Central memory CD8-positive, alpha-beta T cell (primary cell): ENCODE data around the gene PCMT1.
A peak's percentile ranks its signal among the peaks of the same experiment; 100 is the strongest.

Experiments used
- ATAC-seq: fragments of 150-1000 bp; cut with Tn5 transposase; replicated peaks from 2 replicates; pipeline ENCODE4 v1.10.0; 2022; ENCODE audit warnings: mild to moderate bottlenecking, moderate FRiP score, moderate number of reproducible peaks; ENCODE audit not compliant: poor library complexity, severe bottlenecking; ENCODE audit errors: extremely low read depth
- DNase-seq, 2 donors: peaks; one replicate each; pipeline ENCODE4 v3.0.0; 2021; ENCODE audit warnings: low spot score in 2 of 2
- H3K27ac Mint-ChIP-seq: one replicate; pipeline ENCODE4 v1.8.0; 2022; ENCODE audit warnings: low read depth, mild to moderate bottlenecking, moderate library complexity, mixed read lengths
- H3K27me3 Mint-ChIP-seq: one replicate; pipeline ENCODE4 v1.8.0; 2022; ENCODE audit warnings: mixed read lengths
- H3K36me3 Mint-ChIP-seq: one replicate; pipeline ENCODE4 v1.8.0; 2022; ENCODE audit warnings: mild to moderate bottlenecking, moderate library complexity, mixed read lengths; ENCODE audit not compliant: insufficient read depth
- H3K4me1 Mint-ChIP-seq: one replicate; pipeline ENCODE4 v1.8.0; 2022; ENCODE audit warnings: mixed read lengths
- H3K4me3 Mint-ChIP-seq: one replicate; pipeline ENCODE4 v1.8.0; 2022; ENCODE audit warnings: mild to moderate bottlenecking, moderate library complexity, mixed read lengths
- H3K9me3 Mint-ChIP-seq: one replicate; pipeline ENCODE4 v1.8.0; 2022; ENCODE audit warnings: mixed read lengths

PCMT1 gene

GRCh38 chr6:149749594-149750135 is at the start of gene PCMT1:
PCMT1 (plus strand) TSS chr6:149749741; CDS start chr6:149749902, 161 bp downstream.
- H3K36me3 Mint-ChIP-seq, result peaks cover 24% of the 10 kb centered on the region
- peaks cover 26% of the 10 kb centered on the region for H3K4me1 Mint-ChIP-seq
- DNase-seq (peak; percentile 84 to 85), ATAC-seq (peak; percentile 81)
- H3K4me3 Mint-ChIP-seq, result peak within 1 kb of the TSS; percentile 83
- peak within 1 kb of the TSS; percentile 69 for H3K27ac Mint-ChIP-seq
- no peaks in the 10 kb centered on the region for H3K9me3 Mint-ChIP-seq
- no peaks in the 10 kb centered on the region for H3K27me3 Mint-ChIP-seq

DNA sequence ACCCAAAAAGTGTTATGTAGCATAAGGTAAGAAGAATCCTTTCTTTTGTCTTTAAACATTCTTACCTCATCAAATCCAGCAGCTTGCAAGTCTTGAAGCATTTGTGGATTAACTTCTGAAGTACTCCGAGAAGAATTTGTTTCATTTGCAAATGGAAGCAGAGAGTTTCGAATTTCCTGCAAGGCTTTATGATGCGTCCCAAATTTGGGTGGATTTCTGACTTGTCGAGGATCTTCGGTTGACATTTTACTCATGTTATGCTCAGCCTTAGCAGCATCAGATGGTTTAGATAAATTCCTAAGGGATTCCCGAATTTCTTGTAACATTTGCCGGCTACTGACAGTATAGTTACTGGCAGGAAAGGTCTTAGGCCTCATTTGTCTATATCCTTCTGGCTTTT is 47.8 kb upstream of the PCMT1 start:
- H3K27me3 Mint-ChIP-seq, result no peaks in the 10 kb centered on the region
- peak overlapping the region; percentile 8 for H3K27ac Mint-ChIP-seq
- ATAC-seq (no peak), DNase-seq (no peak)
- H3K36me3 Mint-ChIP-seq, result peaks cover 17% of the 10 kb centered on the region
- H3K9me3 Mint-ChIP-seq, result no peaks in the 10 kb centered on the region
- peaks cover 35% of the 10 kb centered on the region for H3K4me1 Mint-ChIP-seq
- H3K4me3 Mint-ChIP-seq, result no peak overlapping the region

DNA sequence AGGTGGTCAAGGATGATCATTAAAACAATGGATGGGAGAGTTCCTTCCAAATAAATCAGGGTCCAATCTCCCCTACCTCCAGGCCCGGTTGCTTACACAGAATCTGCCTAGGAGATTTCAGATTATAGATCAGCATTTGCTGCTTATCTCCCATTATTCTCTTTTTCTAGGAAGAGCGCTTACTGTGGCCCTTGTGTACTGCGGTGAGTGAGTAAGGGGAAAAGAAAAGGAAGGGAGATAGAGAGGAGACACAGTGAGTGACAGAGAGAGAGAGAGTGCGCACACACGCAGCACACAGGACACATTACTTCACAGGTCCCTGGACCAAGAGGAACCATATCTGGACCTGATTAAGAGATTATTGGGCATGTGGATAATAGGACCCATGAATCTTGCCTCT is 37.8 kb upstream of the PCMT1 start:
- Mint-ChIP-seq H3K36me3 (peaks cover 20% of the 10 kb centered on the region), H3K27ac (no peak overlapping the region), H3K4me1 (peaks cover 50% of the 10 kb centered on the region), H3K4me3 (no peak overlapping the region), H3K9me3 (no peaks in the 10 kb centered on the region), H3K27me3 (no peaks in the 10 kb centered on the region)
- ATAC-seq (no peak), DNase-seq (no peak)

- no peak for ATAC-seq
- peaks cover 49% of the 10 kb centered on the region for H3K4me1 Mint-ChIP-seq
- H3K4me3 Mint-ChIP-seq, result no peak overlapping the region
- H3K27ac Mint-ChIP-seq, result no peak overlapping the region
- H3K27me3 Mint-ChIP-seq, result no peaks in the 10 kb centered on the region
- peaks cover 23% of the 10 kb centered on the region for H3K36me3 Mint-ChIP-seq
- DNase-seq, result no peak
- no peaks in the 10 kb centered on the region for H3K9me3 Mint-ChIP-seq
Measured at GRCh38 chr6:149714442-149714841, 35.1 kb upstream of the PCMT1 start.

DNA sequence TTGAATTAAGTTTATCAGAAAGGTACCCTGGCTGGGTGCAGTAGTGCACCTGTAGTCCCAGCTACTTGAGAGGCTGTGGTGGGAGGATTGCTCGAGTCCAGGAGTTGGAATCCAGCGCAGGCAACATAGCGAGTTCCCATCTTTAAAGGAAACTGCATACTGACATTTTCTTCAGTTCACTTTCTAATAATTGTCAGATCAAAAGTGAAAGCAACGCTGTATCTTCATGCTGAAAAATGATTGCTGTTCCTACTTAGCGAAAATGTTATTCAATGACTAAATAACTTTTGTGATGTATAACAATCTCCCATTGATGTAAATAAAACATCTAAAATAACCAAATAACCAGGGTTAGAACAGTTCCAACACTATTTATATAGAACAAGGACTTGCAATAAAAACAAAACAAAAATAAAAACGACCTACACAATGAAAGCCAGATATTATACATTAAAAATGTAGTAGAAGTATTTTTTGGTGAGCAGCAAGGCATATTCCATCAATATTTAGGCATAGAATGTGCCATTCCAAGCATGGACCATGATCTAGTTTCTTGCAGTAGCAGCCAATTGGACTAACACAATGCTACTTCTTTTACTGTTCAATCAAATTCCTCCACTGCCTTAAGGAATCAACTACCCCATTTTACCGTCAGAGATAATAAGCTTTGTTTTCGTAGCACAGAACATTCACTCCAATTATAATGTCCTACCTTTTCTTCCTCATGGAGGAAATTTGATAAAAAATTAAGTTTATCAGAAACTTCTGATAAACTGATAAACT is 33.2 kb upstream of the PCMT1 start:
- Mint-ChIP-seq H3K4me1 (peaks cover 33% of the 10 kb centered on the region), H3K4me3 (peak overlapping the region; percentile 87), H3K27me3 (no peaks in the 10 kb centered on the region), H3K27ac (peak overlapping the region; percentile 93), H3K9me3 (no peaks in the 10 kb centered on the region), H3K36me3 (peaks cover 18% of the 10 kb centered on the region)
- no peak for ATAC-seq
- DNase-seq, result no peak

GRCh38 chr6:149717255-149717587 is 32.3 kb upstream of the PCMT1 start:
- peaks cover 27% of the 10 kb centered on the region for H3K4me1 Mint-ChIP-seq
- H3K36me3 Mint-ChIP-seq, result peaks cover 14% of the 10 kb centered on the region
- peak overlapping the region; percentile 93 for H3K27ac Mint-ChIP-seq
- H3K4me3 Mint-ChIP-seq, result peak overlapping the region; percentile 87
- no peaks in the 10 kb centered on the region for H3K9me3 Mint-ChIP-seq
- H3K27me3 Mint-ChIP-seq, result no peaks in the 10 kb centered on the region
- ATAC-seq (no peak), DNase-seq (no peak)

DNA sequence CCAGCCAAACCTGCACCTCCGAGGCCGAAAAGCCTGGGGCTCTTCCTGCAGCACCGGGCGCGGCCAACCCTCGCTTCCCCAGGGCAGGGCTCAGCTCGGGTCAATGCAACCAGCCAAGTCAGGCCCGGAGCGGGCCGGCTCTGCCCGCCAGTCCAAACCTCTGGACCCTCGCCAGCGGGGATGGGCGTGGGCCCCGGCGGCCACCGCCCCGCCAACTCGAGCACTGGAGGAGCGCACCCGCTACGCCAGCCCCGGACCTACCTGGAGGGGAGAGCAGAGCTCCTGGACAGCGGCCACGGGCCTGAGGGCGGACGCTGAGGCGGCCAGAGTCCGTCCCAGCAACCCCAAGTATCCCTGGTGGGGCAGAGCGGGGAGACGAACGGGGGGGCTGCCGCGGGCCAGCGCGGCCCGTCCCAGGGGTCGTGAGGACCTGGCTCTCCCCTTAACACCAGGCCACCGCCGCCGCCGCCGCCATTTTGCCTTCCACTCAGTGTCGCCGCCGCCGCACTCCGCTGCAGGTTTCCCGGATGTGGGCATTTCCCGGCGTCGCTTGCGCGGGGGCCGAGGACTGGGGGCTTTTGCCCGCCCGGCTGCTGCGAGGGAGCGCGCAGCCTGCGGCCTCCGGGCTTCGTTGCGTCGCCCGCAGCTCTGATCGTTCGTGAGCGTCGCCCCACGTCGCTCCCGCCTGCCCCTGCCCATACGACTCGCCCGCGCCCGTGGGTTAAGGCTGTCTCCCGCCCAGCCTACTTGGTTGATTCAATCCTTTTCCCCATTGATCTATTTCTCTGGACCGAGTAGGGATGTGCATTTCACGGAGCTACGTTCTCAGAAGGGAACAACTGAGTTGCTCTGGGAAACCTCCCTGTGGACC is 31.7 kb upstream of the PCMT1 start, which contains the start of gene LATS1:
LATS1 (minus strand) TSS at position 514 of the 871 bp plus-strand sequence. CDS start 15,975 bp downstream, outside the sequence.
- Mint-ChIP-seq H3K9me3 (no peaks in the 10 kb centered on the region), H3K4me3 (peak within 1 kb of the TSS; percentile 87), H3K36me3 (peaks cover 14% of the 10 kb centered on the region), H3K27me3 (no peaks in the 10 kb centered on the region), H3K27ac (peak within 1 kb of the TSS; percentile 93), H3K4me1 (peaks cover 27% of the 10 kb centered on the region)
- ATAC-seq (peak; percentile 94), DNase-seq (peak; percentile 85 to 87)

DNA sequence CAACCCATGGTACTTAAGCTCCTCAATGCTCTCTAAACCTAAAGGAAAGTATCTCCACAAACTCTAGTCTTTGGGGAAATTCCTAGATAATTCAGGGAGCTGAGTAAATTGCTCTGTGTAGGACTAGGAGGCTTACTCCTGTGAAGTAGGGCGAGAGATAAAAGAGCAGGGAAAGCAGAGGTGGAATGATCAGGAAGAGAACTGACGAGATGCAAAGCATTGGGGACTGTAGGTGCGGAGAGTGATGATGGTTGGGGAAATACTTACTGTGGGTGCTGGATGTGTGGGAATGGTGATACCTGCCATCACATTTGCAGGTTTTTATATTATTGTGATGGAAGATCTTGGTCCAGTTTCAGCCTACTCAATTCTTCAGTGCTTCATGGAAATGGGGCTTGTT is 30.0 kb upstream of the PCMT1 start:
- no peak overlapping the region for H3K27ac Mint-ChIP-seq
- no peak overlapping the region for H3K4me3 Mint-ChIP-seq
- DNase-seq (no peak), ATAC-seq (no peak)
- H3K9me3 Mint-ChIP-seq, result no peaks in the 10 kb centered on the region
- H3K27me3 Mint-ChIP-seq, result no peaks in the 10 kb centered on the region
- peaks cover 26% of the 10 kb centered on the region for H3K4me1 Mint-ChIP-seq
- peaks cover 12% of the 10 kb centered on the region for H3K36me3 Mint-ChIP-seq

GRCh38 chr6:149723262-149723661 is 26.3 kb upstream of the PCMT1 start:
- no peak for ATAC-seq
- peaks cover 25% of the 10 kb centered on the region for H3K36me3 Mint-ChIP-seq

GRCh38 chr6:149723771-149724417 is 25.6 kb upstream of the PCMT1 start:
- Mint-ChIP-seq H3K27ac (no peak overlapping the region), H3K27me3 (no peaks in the 10 kb centered on the region), H3K36me3 (peaks cover 24% of the 10 kb centered on the region), H3K4me3 (no peak overlapping the region), H3K9me3 (no peaks in the 10 kb centered on the region), H3K4me1 (peaks cover 10% of the 10 kb centered on the region)
- ATAC-seq (peak; percentile 78), DNase-seq (no peak)

More at GRCh38 chr6:149723262-149723661, 26.3 kb upstream of the PCMT1 start:
- Mint-ChIP-seq H3K9me3 (no peaks in the 10 kb centered on the region), H3K4me1 (peaks cover 9% of the 10 kb centered on the region), H3K27me3 (no peaks in the 10 kb centered on the region), H3K27ac (no peak overlapping the region), H3K4me3 (no peak overlapping the region)
- no peak for DNase-seq

DNA sequence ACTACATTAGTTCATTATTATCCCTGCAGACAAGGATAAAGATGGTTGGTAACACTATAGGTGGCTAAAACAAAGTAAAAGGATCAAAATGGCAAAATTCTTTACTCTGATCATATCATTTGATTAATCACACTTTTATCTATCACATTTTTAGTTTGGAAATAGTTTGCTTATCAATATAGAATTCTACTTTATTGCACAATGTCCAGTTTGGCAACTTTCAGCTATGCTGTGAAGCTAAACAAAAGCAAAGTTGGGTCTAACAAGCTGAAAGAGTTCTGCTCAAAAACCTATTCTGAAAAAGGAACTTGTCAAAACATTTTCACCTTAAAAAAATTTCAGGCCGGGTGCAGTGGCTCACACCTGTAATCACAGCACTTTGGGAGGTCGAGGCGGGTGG is 23.8 kb upstream of the PCMT1 start:
- no peak for DNase-seq
- peaks cover 31% of the 10 kb centered on the region for H3K36me3 Mint-ChIP-seq
- no peaks in the 10 kb centered on the region for H3K9me3 Mint-ChIP-seq
- no peaks in the 10 kb centered on the region for H3K27me3 Mint-ChIP-seq
- no peak overlapping the region for H3K4me3 Mint-ChIP-seq
- ATAC-seq, result no peak
- H3K27ac Mint-ChIP-seq, result no peak overlapping the region
- H3K4me1 Mint-ChIP-seq, result peaks cover 11% of the 10 kb centered on the region

GRCh38 chr6:149727793-149728498 is 21.6 kb upstream of the PCMT1 start:
- no peak for ATAC-seq
- Mint-ChIP-seq H3K27ac (peak overlapping the region; percentile 7), H3K4me3 (no peak overlapping the region), H3K36me3 (peaks cover 48% of the 10 kb centered on the region), H3K27me3 (no peaks in the 10 kb centered on the region), H3K4me1 (peaks cover 11% of the 10 kb centered on the region), H3K9me3 (no peaks in the 10 kb centered on the region)
- DNase-seq, result no peak
